HG02973 (cell line): ENCODE data around the gene TPRN.

Source experiments
- ATAC-seq: cut with Tn5 transposase; IDR thresholded peaks from one replicate; pipeline ENCODE4 v1.9.1; 2021; ENCODE audit warnings: moderate library complexity; ENCODE audit not compliant: unreplicated experiment

TPRN gene

GRCh38 chr9:137191245-137191644 lies 9.3 kb downstream of the TPRN start:
- ATAC-seq, result no peak

GRCh38 chr9:137190315-137190856 lies 10.2 kb downstream of the TPRN start:
- ATAC-seq, result no peak

GRCh38 chr9:137189297-137190295 lies 10.9 kb downstream of the TPRN start:
- no peak for ATAC-seq

GRCh38 chr9:137188490-137189296 lies 11.8 kb downstream of the TPRN start, which contains the start of the genes ANAPC2 and SSNA1:
TSS of gene ANAPC2 (minus strand) at chr9:137188560. CDS start at chr9:137188532, 28 bp downstream.
TSS of gene SSNA1 (plus strand) at chr9:137188676. CDS start at chr9:137188727, 51 bp downstream.
- ATAC-seq, result peak; percentile 64

- no peak for ATAC-seq
Measured at GRCh38 chr9:137188086-137188489, 12.5 kb downstream of the TPRN start.

GRCh38 chr9:137187386-137187785 lies 13.2 kb downstream of the TPRN start:
- no peak for ATAC-seq

- ATAC-seq, result no peak
Measured at GRCh38 chr9:137186385-137186784, 14.2 kb downstream of the TPRN start.

GRCh38 chr9:137185921-137186320 lies 14.6 kb downstream of the TPRN start:
- ATAC-seq, result no peak

GRCh38 chr9:137184881-137185660 lies 15.5 kb downstream of the TPRN start:
- no peak for ATAC-seq

GRCh38 chr9:137183980-137184595 lies 16.5 kb downstream of the TPRN start:
- ATAC-seq, result no peak

- no peak for ATAC-seq
Measured at GRCh38 chr9:137182836-137183235, 17.7 kb downstream of the TPRN start.

- no peak for ATAC-seq
Measured at GRCh38 chr9:137181680-137182079, 18.9 kb downstream of the TPRN start.

GRCh38 chr9:137180491-137180890 lies 20.1 kb downstream of the TPRN start:
- ATAC-seq, result no peak

GRCh38 chr9:137179761-137180160 lies 20.8 kb downstream of the TPRN start:
- ATAC-seq, result no peak

- ATAC-seq, result no peak
Measured at GRCh38 chr9:137178939-137179630, 21.5 kb downstream of the TPRN start.

- ATAC-seq, result no peak
Measured at GRCh38 chr9:137178201-137178938, 22.2 kb downstream of the TPRN start.

- ATAC-seq, result no peak
Measured at GRCh38 chr9:137176302-137177182, 24.0 kb downstream of the TPRN start.
